WTC11 (cell line): ENCODE data around the gene MBD3. TPM values are rescaled to one million over a fixed set of nuclear protein-coding genes. Genes with fewer than 3 reads are reported as not detected.
A peak's percentile ranks its signal among the peaks of the same experiment; 100 is the strongest.

ENCODE experiments used
- ATAC-seq: fragments of 200-7000 bp; cut with Tn5 transposase; 2 replicates; pipeline ENCODE4 v1.10.0; 2021; ENCODE audit warnings: mild to moderate bottlenecking, moderate library complexity
- CTCF ChIA-PET: fragments of 300-600 bp; sonication (Branson Sonifier 250); formaldehyde crosslinking; loops from one replicate; lab custom pipeline; 2021; ENCODE audit warnings: antibody characterized with exemption; lab: Charles Lee
- POLR2A ChIA-PET: fragments of 350-600 bp; sonication (Branson Sonifier 250); formaldehyde crosslinking; loops from one replicate; lab custom pipeline; 2021; ENCODE audit warnings: antibody characterized with exemption; lab: Charles Lee
- DNase-seq: peaks from one replicate; pipeline ENCODE4 v3.0.0; 2021; ENCODE audit warnings: low spot score
- H3K27ac Mint-ChIP-seq: 2 replicates; pipeline ENCODE4 v1.8.0; 2021; ENCODE audit warnings: mixed read lengths
- H3K27me3 Mint-ChIP-seq: 2 replicates; pipeline ENCODE4 v1.8.0; 2021; ENCODE audit warnings: low read depth, mild to moderate bottlenecking, moderate library complexity, mixed read lengths
- H3K36me3 Mint-ChIP-seq: 2 replicates; pipeline ENCODE4 v1.8.0; 2021; ENCODE audit warnings: mixed read lengths
- H3K4me1 Mint-ChIP-seq: 2 replicates; pipeline ENCODE4 v1.8.0; 2022; ENCODE audit warnings: mixed read lengths
- H3K4me3 Mint-ChIP-seq: 2 replicates; pipeline ENCODE4 v1.8.0; 2021; ENCODE audit warnings: mild to moderate bottlenecking, moderate library complexity, mixed read lengths
- H3K9me3 Mint-ChIP-seq: 2 replicates; pipeline ENCODE4 v1.8.0; 2021; ENCODE audit warnings: mixed read lengths
- ATF3 ChIP-seq: sonication (generic); formaldehyde crosslinking; conservative IDR thresholded peaks from 2 replicates; pipeline ENCODE4 v1.8.1; 2022; ENCODE audit warnings: mild to moderate bottlenecking, missing genetic modification reagents
- CREM ChIP-seq: sonication (generic); formaldehyde crosslinking; IDR thresholded peaks from 2 replicates; pipeline ENCODE4 v1.8.1; 2022; ENCODE audit warnings: mild to moderate bottlenecking, missing genetic modification reagents, moderate library complexity
- ESRRA ChIP-seq: sonication (generic); formaldehyde crosslinking; IDR thresholded peaks from 2 replicates; pipeline ENCODE4 v1.8.1; 2022; ENCODE audit warnings: mild to moderate bottlenecking, missing genetic modification reagents, borderline replicate concordance
- ETV6 ChIP-seq: sonication (generic); formaldehyde crosslinking; IDR thresholded peaks from 2 replicates; pipeline ENCODE4 v1.8.1; 2022; ENCODE audit warnings: mild to moderate bottlenecking, missing genetic modification reagents
- FOXJ3 ChIP-seq: sonication (generic); formaldehyde crosslinking; IDR thresholded peaks from 2 replicates; pipeline ENCODE4 v1.9.0; 2021; ENCODE audit warnings: missing genetic modification reagents, mild to moderate bottlenecking, borderline replicate concordance
- GRHL2 ChIP-seq: fragments of 250-450 bp; sonication (Bioruptor Pico); IDR thresholded peaks from 2 replicates; pipeline ENCODE4 v1.8.0; 2022; ENCODE audit warnings: mild to moderate bottlenecking, moderate library complexity; ENCODE audit not compliant: insufficient replicate concordance, severe bottlenecking
- GTF2I ChIP-seq: fragments of 250-450 bp; sonication (Bioruptor Pico); conservative IDR thresholded peaks from 2 replicates; pipeline ENCODE4 v1.4.0; 2021; ENCODE audit warnings: mild to moderate bottlenecking
- IRF2 ChIP-seq: sonication (generic); formaldehyde crosslinking; IDR thresholded peaks from 2 replicates; pipeline ENCODE4 v1.8.0; 2022; ENCODE audit warnings: low read depth, missing genetic modification reagents, borderline replicate concordance
- JUN ChIP-seq: sonication (generic); formaldehyde crosslinking; IDR thresholded peaks from 2 replicates; pipeline ENCODE4 v1.8.0; 2023; ENCODE audit warnings: mild to moderate bottlenecking, missing genetic modification reagents
- NFYB ChIP-seq: sonication (generic); formaldehyde crosslinking; conservative IDR thresholded peaks from 2 replicates; pipeline ENCODE4 v1.8.0; 2022; ENCODE audit warnings: low read depth, missing genetic modification reagents
- NR2C2 ChIP-seq: sonication (generic); formaldehyde crosslinking; IDR thresholded peaks from 2 replicates; pipeline ENCODE4 v1.8.0; 2022; ENCODE audit warnings: mild to moderate bottlenecking, missing genetic modification reagents
- RELA ChIP-seq: sonication (generic); formaldehyde crosslinking; IDR thresholded peaks from 2 replicates; pipeline ENCODE4 v1.8.1; 2022; ENCODE audit warnings: missing genetic modification reagents, mild to moderate bottlenecking, borderline replicate concordance
- USF2 ChIP-seq: sonication (generic); formaldehyde crosslinking; IDR thresholded peaks from 2 replicates; pipeline ENCODE4 v1.8.1; 2023; ENCODE audit warnings: mild to moderate bottlenecking, missing genetic modification reagents, moderate library complexity
- ZNF121 ChIP-seq: sonication (generic); formaldehyde crosslinking; IDR thresholded peaks from 2 replicates; pipeline ENCODE4 v1.8.0; 2023; ENCODE audit warnings: missing genetic modification reagents
- ZNF219 ChIP-seq: sonication (generic); formaldehyde crosslinking; IDR thresholded peaks from 2 replicates; pipeline ENCODE4 v1.8.0; 2023; ENCODE audit warnings: missing genetic modification reagents, mild to moderate bottlenecking, borderline replicate concordance
- ZNF232 ChIP-seq: sonication (generic); formaldehyde crosslinking; IDR thresholded peaks from 2 replicates; pipeline ENCODE4 v1.8.0; 2022; ENCODE audit warnings: mild to moderate bottlenecking, missing genetic modification reagents
- ZNF416 ChIP-seq: fragments of 250-450 bp; sonication (Bioruptor Pico); IDR thresholded peaks from 2 replicates; pipeline ENCODE4 v1.9.0; 2021; ENCODE audit warnings: mild to moderate bottlenecking, inconsistent platforms
- total RNA-seq: library from RNA; stranded (reverse); gene quantifications from 3 replicates; pipeline ENCODE4 v1.2.3, GENCODE V29; 2021
- TF ChIP-seq, protein P1 (sequence below): sonication (generic); formaldehyde crosslinking; IDR thresholded peaks from 2 replicates; pipeline ENCODE4 v1.8.1; 2022; ENCODE audit warnings: missing genetic modification reagents, borderline replicate concordance
- TF ChIP-seq, protein P2 (sequence below): sonication (generic); formaldehyde crosslinking; IDR thresholded peaks from 2 replicates; pipeline ENCODE4 v1.8.1; 2022; ENCODE audit warnings: mild to moderate bottlenecking, missing genetic modification reagents, moderate library complexity, borderline replicate concordance
- TF ChIP-seq, protein P3 (sequence below): sonication (generic); formaldehyde crosslinking; IDR thresholded peaks from 2 replicates; pipeline ENCODE4 v1.8.0; 2023; ENCODE audit warnings: missing genetic modification reagents, mild to moderate bottlenecking, borderline replicate concordance
- TF ChIP-seq, protein P4 (sequence below): sonication (generic); formaldehyde crosslinking; conservative IDR thresholded peaks from 2 replicates; pipeline ENCODE4 v1.8.1; 2023; ENCODE audit warnings: mild to moderate bottlenecking, low read depth, missing genetic modification reagents, moderate library complexity
- TF ChIP-seq, protein P5 (sequence below): fragments of 250-450 bp; sonication (Bioruptor Pico); IDR thresholded peaks from 2 replicates; pipeline ENCODE4 v1.9.0; 2021; ENCODE audit warnings: mild to moderate bottlenecking

The MBD3 gene
- total RNA-seq, 1 experiment from 2014 or later: 90.2 TPM

- Mint-ChIP-seq H3K4me1 (peaks cover 6% of the 10 kb centered on the region), H3K9me3 (0 out of 2 replicates have a peak, but pooled peaks cover 3% of the 10 kb centered on the region), H3K27ac (no peak overlapping the region), H3K36me3 (no peaks in the 10 kb centered on the region), H3K4me3 (peak overlapping the region; percentile 26), H3K27me3 (peaks cover 38% of the 10 kb centered on the region)
- DNase-seq (no peak), ATAC-seq (no peak)
- no peak for TF ChIP-seq FOXJ3 (CRISPR knock-in tag)
- no peak for TF ChIP-seq ETV6 (CRISPR knock-in tag)
- TF ChIP-seq, protein P1, sequence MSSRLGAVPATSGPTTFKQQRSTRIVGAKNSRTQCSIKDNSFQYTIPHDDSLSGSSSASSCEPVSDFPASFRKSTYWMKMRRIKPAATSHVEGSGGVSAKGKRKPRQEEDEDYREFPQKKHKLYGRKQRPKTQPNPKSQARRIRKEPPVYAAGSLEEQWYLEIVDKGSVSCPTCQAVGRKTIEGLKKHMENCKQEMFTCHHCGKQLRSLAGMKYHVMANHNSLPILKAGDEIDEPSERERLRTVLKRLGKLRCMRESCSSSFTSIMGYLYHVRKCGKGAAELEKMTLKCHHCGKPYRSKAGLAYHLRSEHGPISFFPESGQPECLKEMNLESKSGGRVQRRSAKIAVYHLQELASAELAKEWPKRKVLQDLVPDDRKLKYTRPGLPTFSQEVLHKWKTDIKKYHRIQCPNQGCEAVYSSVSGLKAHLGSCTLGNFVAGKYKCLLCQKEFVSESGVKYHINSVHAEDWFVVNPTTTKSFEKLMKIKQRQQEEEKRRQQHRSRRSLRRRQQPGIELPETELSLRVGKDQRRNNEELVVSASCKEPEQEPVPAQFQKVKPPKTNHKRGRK (CRISPR knock-in tag): 0 out of 2 replicates have a peak, but pooled peaks have one; percentile 89
- no peak for TF ChIP-seq ZNF121 (CRISPR knock-in tag)
- CTCF ChIA-PET: interaction anchor here (1.0 kb wide), 1 partner anchor 23 kb away, joined by 3 read pairs; no protein-coding TSS in a partner anchor
- POLR2A ChIA-PET: interaction anchor here (0.7 kb wide), 1 partner anchor 268 kb away, joined by 3 read pairs; no protein-coding TSS in a partner anchor
Observed at GRCh38 chr19:1569997-1570396, 22.7 kb downstream of the MBD3 start.

DNA sequence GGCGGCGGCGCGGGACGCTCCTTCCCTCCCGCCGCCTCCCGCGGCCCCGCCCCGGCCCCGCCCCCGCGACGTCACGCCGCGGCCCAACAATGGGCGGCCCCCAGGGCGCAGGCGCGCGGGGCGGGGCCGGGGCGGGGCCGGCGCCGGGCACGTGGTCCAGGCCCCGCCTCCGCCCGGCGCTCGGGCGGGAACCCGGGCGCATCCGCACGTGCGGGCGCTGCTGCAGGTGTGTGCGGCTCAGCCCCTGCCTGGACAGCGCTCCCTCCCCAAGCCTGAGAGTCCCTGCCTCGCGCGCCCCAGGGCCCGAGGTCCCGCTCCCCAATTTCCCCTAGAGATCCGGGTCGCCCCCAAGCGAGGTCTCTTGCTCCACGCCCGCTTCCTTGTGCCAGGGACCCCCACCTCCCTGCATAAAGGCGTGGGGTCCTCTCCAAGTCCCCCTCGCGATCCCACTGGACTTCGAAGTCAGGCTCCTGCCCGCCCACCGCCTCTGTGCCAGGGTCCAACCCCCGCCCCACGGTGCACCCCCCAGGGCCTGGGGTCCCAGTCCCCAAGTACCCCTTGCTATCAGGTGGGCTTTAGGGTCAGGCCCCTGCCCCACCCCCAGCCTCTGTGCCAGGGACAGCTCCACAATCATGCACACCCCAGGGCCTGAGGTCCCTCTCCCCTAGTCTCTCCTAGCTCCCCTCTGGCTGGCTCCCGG, 24.2 kb downstream of the MBD3 start, which contains the start of gene MEX3D:
Gene MEX3D (minus strand): TSS at position 6 of the 700 bp plus-strand sequence. CDS start 267 bp downstream, outside the sequence.
- POLR2A ChIA-PET: no interaction called here
- H3K27me3 Mint-ChIP-seq: peaks cover 38% of the 10 kb centered on the region
- DNase-seq: peak; percentile 67
- H3K27ac Mint-ChIP-seq: no peak within 1 kb of the TSS
- CTCF ChIA-PET: no interaction called here
- peak within 1 kb of the TSS; percentile 59 for H3K4me3 Mint-ChIP-seq
- ATAC-seq: peak; percentile 53
- peaks cover 6% of the 10 kb centered on the region for H3K4me1 Mint-ChIP-seq
- H3K36me3 Mint-ChIP-seq: peaks cover 2% of the 10 kb centered on the region; the same call in 1 of the 2 replicates
- H3K9me3 Mint-ChIP-seq: 0 out of 2 replicates have a peak, but pooled peaks cover 3% of the 10 kb centered on the region
- peak; percentile 95; the same call in 1 of the 2 replicates for TF ChIP-seq ESRRA (CRISPR knock-in tag)
- TF ChIP-seq, protein P2, sequence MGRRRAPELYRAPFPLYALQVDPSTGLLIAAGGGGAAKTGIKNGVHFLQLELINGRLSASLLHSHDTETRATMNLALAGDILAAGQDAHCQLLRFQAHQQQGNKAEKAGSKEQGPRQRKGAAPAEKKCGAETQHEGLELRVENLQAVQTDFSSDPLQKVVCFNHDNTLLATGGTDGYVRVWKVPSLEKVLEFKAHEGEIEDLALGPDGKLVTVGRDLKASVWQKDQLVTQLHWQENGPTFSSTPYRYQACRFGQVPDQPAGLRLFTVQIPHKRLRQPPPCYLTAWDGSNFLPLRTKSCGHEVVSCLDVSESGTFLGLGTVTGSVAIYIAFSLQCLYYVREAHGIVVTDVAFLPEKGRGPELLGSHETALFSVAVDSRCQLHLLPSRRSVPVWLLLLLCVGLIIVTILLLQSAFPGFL: peak; percentile 72; the same call in 1 of the 2 replicates
- peak; percentile 94 for TF ChIP-seq RELA (CRISPR knock-in tag)
- TF ChIP-seq, protein P3, sequence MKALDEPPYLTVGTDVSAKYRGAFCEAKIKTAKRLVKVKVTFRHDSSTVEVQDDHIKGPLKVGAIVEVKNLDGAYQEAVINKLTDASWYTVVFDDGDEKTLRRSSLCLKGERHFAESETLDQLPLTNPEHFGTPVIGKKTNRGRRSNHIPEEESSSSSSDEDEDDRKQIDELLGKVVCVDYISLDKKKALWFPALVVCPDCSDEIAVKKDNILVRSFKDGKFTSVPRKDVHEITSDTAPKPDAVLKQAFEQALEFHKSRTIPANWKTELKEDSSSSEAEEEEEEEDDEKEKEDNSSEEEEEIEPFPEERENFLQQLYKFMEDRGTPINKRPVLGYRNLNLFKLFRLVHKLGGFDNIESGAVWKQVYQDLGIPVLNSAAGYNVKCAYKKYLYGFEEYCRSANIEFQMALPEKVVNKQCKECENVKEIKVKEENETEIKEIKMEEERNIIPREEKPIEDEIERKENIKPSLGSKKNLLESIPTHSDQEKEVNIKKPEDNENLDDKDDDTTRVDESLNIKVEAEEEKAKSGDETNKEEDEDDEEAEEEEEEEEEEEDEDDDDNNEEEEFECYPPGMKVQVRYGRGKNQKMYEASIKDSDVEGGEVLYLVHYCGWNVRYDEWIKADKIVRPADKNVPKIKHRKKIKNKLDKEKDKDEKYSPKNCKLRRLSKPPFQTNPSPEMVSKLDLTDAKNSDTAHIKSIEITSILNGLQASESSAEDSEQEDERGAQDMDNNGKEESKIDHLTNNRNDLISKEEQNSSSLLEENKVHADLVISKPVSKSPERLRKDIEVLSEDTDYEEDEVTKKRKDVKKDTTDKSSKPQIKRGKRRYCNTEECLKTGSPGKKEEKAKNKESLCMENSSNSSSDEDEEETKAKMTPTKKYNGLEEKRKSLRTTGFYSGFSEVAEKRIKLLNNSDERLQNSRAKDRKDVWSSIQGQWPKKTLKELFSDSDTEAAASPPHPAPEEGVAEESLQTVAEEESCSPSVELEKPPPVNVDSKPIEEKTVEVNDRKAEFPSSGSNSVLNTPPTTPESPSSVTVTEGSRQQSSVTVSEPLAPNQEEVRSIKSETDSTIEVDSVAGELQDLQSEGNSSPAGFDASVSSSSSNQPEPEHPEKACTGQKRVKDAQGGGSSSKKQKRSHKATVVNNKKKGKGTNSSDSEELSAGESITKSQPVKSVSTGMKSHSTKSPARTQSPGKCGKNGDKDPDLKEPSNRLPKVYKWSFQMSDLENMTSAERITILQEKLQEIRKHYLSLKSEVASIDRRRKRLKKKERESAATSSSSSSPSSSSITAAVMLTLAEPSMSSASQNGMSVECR (CRISPR knock-in tag): peak; percentile 96
- peak; percentile 42 for TF ChIP-seq NFYB (CRISPR knock-in tag)
- TF ChIP-seq, protein P4, sequence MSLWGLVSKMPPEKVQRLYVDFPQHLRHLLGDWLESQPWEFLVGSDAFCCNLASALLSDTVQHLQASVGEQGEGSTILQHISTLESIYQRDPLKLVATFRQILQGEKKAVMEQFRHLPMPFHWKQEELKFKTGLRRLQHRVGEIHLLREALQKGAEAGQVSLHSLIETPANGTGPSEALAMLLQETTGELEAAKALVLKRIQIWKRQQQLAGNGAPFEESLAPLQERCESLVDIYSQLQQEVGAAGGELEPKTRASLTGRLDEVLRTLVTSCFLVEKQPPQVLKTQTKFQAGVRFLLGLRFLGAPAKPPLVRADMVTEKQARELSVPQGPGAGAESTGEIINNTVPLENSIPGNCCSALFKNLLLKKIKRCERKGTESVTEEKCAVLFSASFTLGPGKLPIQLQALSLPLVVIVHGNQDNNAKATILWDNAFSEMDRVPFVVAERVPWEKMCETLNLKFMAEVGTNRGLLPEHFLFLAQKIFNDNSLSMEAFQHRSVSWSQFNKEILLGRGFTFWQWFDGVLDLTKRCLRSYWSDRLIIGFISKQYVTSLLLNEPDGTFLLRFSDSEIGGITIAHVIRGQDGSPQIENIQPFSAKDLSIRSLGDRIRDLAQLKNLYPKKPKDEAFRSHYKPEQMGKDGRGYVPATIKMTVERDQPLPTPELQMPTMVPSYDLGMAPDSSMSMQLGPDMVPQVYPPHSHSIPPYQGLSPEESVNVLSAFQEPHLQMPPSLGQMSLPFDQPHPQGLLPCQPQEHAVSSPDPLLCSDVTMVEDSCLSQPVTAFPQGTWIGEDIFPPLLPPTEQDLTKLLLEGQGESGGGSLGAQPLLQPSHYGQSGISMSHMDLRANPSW: no peak
- 0 out of 2 replicates have a peak, but pooled peaks have one; percentile 35 for TF ChIP-seq ATF3 (CRISPR knock-in tag)
- peak; percentile 70; the same call in 1 of the 2 replicates for TF ChIP-seq NR2C2
- no peak for TF ChIP-seq GRHL2 (CRISPR knock-in tag)
- peak; percentile 91 for TF ChIP-seq USF2 (CRISPR knock-in tag)
- peak; percentile 97 for TF ChIP-seq ZNF232 (CRISPR knock-in tag)
- TF ChIP-seq CREM (CRISPR knock-in tag): peak; percentile 85; the same call in 1 of the 2 replicates
- peak; percentile 52; the same call in 1 of the 2 replicates for TF ChIP-seq IRF2 (CRISPR knock-in tag)
- TF ChIP-seq JUN (CRISPR knock-in tag): peak; percentile 95
- no peak for TF ChIP-seq ZNF416 (CRISPR knock-in tag)
- TF ChIP-seq, protein P5, sequence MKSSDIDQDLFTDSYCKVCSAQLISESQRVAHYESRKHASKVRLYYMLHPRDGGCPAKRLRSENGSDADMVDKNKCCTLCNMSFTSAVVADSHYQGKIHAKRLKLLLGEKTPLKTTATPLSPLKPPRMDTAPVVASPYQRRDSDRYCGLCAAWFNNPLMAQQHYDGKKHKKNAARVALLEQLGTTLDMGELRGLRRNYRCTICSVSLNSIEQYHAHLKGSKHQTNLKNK: no peak
- peak; percentile 93; the same call in 1 of the 2 replicates for TF ChIP-seq ZNF219 (CRISPR knock-in tag)
- TF ChIP-seq GTF2I: no peak
